GM19463 (cell line): ENCODE measurements around the gene RAB27A.
"Not testable (repeated sequence)": the region's sequence is repeated elsewhere in the genome, so short reads cannot be mapped to it uniquely, and the experiment has no call there.

Source experiments
- ATAC-seq: cut with Tn5 transposase; IDR thresholded peaks from one replicate; pipeline ENCODE4 v1.9.1; 2021; ENCODE audit warnings: mild to moderate bottlenecking, moderate library complexity; ENCODE audit not compliant: unreplicated experiment

Gene RAB27A

DNA sequence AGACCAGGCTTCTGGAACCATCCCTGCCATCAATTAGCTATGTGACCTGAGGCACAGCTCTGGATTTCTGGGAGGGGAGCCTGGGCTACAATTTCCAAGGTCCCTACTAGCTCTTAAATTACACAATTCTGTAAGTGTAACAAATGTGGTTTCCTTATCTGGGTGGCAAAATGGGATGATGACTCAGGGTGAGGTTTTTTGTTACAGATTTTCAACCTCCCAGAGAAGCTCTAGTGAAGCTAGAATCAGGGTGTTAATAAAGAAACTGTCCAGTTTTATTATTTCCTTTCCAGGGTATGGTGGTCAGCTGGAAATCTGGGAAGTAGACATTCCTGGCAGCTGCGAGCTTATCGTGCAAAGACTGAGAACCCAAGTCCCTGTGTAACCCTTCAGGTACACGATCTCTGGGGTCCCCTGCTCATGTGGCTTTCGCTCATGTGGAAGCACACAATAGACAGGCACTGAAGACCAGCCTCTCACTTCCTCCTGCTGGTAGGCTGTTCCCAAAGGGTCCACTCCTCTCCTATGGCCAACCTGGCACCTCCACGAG is 7.3 kb downstream of the RAB27A start:
- ATAC-seq = no peak

DNA sequence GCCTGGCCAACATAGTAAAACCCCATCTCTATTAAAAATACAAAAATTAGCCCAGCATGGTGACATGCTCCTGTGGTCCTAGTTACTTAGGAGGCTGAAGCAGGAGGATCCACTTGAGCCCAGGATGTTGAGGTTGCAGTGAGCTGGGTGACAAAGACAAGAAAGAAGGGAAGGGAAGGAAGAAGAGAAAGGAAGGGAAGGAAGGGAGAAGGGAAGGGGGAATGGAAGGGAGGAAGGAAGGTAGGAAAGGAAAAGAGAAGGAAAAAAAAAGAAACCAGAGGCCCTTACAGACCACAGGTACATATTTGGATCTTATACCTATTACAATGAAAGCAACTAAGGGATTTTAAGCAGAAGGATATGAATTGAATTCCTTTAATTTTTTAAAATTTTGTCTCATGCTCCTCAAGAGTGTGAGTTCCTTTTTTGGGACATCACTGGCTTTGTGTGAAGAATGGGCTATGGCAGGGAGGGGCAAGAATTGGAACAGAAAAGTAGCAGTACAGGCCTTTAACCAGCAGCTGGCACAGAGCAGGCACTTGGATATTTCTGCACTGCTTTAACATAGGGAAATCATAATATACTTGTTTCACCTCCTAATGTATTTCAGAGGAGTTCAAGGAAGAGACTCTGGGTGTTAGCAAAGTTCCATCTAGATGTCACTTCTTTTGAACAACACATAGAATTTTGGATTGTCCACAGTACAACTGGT is 7.9 kb downstream of the RAB27A start:
- ATAC-seq = no peak

DNA sequence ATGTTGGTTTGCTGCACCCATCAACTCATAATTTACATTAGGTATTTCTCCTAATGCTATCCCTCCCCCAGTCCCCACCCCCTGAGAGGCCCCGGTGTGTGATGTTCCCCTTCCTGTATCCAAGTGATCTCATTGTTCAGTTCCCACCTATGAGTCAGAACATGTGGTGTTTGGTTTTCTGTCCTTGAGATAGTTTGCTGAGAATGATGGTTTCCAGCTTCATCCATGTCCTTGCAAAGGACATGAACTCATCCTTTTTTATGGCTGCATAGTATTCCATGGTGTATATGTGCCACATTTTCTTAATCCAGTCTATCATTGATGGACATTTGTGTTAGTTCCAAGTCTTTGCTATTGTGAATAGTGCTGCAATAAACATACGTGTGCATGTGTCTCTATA is 9.0 kb downstream of the RAB27A start:
- not testable (repeated sequence) for ATAC-seq

DNA sequence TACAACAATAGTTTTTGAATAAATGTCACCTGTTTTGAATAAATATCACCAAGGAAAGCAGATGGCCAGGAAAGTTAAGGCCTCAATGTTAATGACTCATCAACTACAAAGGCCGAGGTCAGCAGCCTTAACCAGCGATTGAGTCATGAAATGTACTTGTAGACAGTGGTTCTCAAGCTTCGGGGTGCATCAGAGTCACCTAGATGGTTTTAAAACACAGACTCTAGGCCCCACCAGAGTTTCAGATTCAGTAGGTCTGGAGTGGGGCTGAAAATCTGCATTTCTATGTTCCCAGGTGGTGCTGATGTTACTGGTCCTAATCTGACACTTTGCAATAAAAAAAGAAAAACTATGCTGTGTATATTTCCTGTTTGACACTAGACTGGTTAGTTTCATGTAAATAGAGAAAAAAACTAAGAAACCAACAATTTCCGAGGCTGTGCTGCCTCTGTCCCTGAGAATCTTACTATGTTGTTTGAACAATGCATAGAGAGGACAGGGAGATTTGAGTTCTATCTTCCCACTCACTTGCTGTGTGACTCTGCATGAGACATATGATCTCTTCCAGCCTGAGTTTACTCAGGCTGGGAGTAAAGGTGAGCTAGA is 9.8 kb downstream of the RAB27A start:
- peak; percentile 80 for ATAC-seq

DNA sequence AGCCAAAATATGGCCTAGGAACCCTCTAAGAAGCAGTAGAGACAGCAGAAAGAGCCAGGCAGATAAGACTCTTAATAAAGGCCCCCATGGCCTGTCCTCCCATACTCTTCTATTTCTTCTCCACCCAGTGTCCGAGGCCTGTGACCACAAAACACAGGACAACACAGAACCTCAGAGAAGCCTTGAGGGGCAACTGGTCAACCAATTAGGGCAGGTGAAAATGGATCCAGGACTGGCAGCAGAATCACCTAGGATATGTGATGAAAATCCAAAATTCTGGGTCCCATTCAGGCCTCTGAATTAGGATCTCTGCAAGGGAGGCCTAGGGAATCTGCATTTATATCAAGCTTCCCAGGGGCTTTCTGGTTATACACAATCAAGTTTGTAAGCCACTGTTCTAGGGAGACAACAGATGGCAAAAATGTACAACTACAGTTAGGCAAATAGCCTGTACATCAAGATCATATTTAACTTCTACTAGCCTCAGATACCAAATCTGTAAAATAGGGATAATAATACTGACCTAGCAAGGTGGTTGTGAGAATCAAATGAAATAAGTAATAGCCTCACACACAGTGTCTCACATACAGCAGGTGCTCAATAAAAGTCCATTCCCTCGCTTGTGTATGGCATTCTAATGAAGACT is 10.4 kb downstream of the RAB27A start:
- no peak for ATAC-seq

DNA sequence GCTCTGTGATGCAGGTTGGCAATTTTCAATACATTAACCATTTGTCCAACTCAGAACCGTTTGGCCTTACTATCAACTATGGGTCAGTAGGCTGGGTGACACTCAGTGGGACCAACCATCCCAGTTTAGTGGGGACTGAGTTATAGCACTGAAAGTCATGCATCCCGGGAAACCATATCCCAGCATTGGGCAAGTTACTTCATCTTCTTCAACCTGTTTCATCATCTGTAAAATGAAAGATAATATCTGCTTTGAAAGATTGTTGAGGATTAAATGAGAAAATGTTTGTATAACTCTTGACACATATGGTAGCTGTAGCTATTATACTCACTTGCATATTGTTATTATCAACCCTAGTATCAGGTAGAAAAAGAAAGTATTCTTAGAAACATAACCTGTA is 11.9 kb downstream of the RAB27A start:
- no peak for ATAC-seq

DNA sequence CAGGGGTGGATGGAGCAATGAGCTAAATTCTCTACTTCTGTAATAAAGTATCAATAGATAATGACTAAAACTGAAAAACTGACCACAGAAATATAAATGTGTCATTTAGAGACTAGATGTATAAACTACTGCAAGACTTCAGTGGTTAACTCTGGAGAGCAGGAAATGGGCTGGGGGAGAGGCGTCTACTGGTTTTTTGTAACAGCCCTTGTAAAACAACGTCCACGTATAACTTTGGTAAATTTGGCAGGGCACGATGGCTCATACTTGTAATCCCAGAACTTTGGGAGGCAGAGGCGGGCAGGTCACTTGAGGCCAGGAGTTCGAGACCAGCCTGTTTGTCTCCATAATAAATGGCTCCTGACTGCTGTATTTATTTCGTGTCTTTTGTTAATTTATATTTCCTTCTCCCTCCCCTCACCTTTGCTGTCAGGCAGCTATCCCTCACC is 12.5 kb downstream of the RAB27A start:
- ATAC-seq = peak; percentile 40

DNA sequence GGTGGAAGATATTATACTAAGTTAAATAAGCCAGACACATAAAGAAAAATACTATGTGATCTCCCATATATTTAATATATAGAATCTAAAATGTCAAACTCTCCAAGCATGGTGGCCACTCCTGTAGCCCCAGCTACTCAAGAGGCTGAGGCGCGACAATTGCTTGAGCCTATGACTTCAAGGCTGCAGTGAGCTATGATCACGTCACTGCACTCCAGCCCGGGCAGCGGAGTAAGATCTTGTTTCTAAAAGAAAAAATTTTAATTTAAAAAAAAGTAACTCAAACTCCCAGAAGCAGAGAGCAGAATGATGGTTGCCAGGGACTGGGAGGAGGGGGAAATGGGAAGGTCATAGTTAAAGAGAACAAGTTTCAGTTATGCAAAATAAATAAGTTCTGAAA is 13.3 kb downstream of the RAB27A start:
- ATAC-seq = no peak

DNA sequence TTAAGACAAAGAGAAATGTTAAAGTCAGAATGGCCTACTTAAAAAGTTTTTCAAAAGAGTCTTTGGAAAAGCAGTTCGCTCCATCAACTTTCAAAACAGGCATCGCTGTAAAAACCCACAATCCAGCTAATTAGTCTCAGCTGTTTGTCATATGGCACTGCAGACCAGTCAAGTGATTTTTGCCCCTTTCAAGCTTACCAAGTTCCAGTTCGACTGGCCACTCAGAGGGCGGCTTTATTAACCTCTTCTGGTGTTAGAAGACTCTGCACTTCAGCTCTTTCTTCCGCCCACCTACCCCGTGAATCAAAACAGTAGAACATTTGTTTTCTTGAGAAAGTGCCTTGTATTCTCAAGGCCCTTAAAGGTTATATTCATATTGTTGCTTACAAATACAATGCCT is 19.3 kb downstream of the RAB27A start:
- no peak for ATAC-seq

DNA sequence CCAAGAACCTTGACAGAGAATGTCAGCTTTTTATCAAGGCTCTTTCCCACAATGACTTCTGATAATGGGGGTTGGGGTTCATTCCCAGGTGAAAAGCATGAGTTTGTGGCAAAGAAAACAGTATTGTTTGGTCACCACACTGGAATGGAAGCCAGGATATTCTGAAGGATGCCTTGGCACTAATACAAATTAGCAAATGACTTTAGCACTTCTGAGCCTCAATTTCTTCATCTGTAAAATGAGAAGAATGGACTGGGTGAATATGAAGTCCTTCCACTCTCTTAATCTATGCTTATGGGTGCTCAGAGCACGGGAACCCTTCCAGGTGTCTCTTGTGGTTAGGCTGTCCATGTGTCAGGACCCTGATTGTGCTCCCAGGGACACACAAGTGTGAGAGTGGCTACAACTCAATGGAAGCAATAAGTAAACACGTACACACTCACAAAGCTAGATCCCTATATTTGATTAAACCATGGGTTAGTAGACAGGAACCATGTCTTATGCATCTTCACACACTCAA is 21.4 kb downstream of the RAB27A start:
- ATAC-seq = no peak

DNA sequence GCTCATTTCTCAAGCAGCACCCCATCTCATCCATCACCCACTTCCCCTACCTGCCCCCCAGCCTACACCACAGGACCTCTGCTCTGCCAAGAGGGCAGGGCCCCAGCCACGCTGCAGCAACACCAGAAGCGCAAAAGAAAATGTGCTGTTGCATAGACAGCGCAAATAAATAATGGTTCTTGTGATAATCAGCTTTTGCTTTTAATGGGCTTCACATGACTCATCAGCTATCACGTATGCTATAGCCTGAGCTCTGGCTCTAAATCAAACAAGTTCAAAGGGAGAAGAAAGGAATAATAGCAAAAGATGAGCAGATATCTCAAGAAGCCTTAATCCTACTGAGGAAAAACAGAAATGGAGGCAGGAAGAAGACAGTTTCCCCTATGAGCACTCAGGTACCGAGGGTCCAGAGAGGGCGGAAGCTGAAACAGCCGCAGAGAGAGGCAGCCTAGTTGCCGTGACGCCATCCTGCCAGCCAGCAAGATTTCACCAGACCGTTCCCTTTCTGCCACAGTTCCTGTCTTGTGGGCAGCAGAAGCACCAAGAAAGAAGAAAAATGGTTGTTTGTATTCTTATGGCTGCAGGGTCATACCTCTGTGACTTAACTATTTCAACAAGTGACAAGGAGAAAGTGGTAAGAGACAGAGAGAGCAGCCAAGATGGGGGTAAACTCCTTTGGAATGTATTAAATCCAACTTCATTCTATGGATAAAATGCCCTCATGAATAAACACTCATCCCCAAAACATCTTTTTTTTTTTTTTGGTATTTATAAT is 22.0 kb downstream of the RAB27A start:
- peak; percentile 96 for ATAC-seq

DNA sequence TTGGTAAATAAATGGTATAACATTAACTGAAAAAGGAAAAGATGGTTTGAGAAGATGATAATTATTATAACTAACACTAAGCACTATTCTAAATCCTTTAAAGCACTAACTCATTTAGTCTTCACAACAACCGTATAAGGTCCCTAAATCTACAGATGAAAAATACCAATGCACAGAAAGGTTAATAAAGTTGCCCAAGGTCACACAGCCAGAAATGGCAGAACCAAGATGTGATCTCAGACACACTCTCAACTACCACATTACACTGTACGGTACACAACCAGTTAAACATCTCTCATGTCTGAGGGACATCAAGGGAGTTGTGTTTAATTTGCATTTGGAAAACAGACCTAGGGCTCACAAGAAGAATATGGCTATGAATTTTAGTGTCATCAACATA is 23.1 kb downstream of the RAB27A start:
- no peak for ATAC-seq

DNA sequence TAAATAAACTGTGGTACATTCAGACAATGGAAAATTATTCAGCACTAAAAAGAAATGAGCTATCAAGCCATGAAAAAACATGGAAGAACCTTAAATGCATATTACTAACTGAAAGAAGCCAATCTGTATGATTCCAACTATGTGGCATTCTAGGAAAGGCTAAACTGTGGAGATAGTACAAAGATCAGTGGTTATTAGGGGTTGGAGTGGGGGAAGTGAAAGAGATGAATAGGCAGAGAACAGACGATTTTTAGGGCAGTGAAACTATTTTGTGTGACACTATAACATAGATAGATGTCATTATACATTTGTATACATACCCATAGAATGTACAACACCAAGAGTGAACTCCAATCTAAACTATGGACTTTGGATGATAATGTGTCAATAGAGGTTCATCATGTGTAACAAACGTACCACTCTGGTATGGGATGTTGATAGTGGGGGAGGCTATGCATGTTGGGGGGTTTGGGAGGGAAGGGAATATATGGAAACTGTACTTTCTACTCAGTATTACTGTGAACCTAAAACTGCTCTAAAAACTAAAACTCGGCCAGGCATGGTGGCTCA is 29.0 kb downstream of the RAB27A start:
- no peak for ATAC-seq

DNA sequence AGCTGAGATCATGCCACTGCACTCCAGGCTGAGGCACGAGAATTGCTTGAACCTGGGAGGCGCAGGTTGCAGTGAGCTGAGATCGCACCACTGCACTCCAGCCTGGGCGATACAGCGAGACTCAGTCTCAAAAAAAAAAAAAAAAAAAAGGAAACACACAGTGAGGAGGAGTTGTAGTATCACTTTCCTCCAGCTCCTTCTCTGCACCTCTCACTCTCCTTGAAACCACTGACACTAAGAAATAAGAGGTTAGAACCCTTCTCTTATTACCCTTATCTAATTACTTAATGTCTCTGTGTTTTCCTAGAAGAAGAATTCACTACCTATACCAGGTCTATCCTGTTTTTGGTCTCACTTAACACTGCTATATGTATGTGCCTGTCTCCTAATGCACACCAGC is 31.7 kb downstream of the RAB27A start:
- ATAC-seq = no peak

DNA sequence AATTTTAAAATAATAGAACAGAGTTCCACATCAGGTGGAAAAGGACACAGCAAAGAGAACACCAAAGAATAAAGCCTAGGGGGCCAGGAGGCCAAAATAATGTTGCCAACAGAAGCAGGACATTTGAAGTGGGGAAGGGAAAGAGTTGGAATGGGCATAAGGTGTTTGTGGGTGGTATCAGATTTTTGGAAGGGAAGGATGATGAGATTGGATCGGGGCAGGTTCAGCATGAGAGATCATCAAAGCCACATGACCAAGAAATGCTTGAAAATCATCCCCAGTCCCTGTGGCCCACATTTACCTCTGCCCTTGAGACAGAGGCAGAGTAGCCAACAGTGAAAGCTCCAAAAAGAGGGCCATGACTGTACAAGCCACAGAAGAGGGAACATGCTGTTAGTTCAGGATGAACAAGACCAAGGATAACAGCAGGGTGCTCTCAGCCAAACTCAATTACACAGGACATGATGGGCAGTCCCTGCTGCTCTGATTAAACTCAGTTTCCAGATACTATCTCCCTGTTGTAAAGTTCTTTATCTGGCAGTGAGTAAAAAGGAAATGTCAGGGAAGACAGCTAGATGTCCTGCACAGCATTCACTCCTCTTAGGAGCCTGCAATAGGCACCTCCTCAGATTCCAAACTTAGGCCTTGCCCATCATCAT is 32.5 kb downstream of the RAB27A start:
- ATAC-seq = no peak

DNA sequence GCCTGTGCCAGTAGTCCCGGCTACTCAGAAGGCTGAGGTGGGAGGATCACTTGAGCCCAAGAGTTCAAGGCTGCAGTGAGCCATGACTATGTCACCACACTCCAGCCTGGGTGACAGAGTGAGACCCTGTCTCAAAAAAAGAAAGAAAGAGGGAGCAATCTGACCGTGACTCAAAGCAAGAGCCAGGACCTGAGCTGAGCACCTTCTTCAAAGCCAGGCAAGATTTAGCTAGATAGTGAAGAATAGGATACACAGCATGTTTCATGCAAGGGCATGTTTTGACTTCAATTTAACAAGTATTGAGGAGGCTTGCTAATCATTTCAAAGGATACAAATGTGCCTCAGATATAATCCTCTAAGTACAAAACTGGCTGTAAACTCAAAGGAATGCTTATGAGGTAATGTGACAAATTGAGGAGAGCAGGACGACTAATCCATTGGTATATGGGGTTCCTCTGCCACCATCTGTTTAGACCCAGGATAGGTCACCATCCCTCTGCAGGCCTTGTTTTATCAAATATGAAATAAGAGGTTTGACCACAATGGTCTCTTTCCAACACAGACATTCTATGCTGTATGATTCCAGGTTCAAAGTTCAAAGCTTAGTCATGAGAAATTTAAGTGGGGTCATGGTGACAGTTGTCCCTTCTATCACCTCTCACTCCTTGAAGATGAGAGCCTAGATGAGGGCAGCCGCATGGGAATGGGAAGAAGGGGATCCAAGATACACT is 33.2 kb downstream of the RAB27A start:
- no peak for ATAC-seq

DNA sequence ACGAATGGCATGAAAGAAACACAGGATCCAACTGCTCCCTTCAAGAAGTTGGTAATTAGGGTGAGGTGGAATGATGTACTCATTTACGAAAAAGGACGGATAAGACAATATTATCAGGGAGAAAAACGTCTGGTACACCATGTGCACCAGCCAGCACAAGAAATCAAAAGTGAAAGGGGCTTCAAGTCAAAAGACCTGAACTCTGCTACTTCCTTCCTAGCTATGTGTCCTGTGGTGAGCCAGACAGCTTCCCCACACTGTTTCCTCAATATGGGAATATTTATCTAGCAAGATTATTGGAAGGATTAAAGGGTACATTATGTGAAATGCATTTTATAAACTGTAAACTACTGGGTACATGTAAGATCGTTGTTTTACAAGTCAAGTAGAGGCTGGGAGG is 33.9 kb downstream of the RAB27A start:
- ATAC-seq = no peak

DNA sequence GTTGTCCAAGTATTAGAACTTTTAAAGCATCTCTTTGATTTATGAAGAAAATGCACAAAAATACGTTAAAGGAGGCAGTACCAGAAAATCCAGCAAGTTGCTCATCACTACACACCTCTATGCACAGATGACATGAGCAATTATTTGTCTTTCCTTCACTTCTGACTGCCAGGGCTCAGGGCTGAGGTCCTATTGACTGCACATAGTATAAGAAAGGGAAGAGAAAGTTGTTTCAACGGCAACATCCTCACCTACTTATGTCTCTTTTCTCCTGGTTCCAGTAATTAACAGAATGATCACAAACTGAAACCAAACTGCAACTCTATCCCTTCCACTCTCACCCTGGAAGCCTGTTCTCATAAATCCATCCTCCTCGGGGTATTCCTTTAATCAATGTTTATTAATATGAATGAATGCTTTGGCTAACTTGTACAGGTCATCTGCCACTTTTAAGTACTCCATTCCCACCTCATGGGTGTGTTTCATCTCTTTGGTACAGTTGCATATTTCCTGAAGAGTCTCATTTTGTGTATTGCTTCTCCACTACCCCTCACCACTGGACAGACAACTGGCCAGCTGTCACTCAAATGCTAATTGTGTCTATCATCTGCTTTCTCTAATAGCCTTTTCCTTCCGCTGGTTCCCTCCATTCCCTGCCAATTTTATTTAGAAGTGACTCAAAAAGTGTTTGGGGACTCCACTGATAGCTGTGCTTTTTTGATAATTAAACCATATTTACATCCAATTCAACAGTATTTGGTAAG is 34.5 kb downstream of the RAB27A start:
- peak; percentile 40 for ATAC-seq

DNA sequence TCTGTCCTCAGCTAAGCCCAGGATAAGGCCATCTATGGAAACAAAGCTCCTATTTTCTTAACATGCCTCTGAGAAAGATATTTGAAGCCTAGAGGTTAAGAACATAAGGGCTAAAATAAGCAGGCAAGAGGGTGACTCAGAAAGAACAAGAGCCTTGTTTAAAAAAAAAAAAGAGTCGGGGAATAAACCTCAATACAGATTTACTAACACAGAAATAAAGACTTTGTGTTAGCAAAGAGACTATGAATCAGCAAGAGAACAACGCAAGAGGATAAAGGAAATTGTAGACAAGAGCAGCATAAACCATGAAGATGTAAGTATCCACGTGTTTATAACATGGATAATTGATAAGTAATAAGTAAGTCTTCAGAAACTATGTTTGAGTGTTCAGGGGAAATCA is 36.0 kb downstream of the RAB27A start:
- ATAC-seq = no peak
